Measurements from ENCODE around the gene TTLL10. TPM values are rescaled to one million over a fixed set of nuclear protein-coding genes. Genes with fewer than 3 reads are reported as not detected.
"Not testable (repeated sequence)": the region's sequence is repeated elsewhere in the genome, so short reads cannot be mapped to it uniquely, and the experiment has no call there.

Gene TTLL10
- total RNA-seq, 1 donor from 2014 or later: 0.78 TPM

- DNase-seq (ENCODE audit: low spot score): no peak
Observed at GRCh38 chr1:1171161-1171545, 2.5 kb upstream of the TTLL10 start.

DNA sequence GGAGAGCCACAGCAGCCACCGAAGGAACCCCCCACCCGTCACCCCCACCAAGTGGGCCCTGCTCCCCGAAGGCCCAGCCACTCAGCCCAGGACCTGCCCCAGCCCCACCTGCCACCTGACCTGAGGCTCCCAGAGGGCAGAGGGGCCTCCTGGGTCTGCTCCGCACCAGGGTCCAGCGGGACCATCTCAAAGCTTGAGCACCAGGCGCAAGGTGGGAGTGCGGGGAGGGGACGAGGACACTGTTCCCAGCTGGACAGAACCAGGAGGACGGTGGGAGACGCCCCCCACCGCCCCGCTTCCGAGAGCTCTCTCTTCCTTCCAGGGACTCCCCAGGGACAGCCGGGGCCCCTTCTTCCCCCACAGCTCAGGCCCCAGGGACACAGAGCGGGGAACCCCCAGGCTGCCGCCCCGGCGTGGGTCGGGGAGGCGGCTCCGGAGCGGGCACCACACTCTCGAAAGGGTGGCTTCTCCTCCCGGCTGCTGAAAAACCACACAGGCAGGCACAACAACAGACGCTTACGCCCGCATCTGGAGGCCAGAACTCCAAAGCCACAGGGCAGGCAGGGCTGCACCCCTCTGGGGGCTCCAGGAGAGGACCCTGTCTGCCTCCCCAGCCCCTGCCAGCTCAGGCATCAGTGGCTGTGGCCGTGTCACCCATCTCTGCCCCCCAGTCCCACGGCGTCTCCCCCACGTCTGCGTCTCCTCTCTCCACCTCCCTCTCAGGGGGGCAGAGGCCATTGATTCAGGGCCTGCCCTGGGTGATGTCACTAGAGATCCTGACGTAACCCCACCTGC is 1.9 kb upstream of the TTLL10 start:
- no peak for DNase-seq (ENCODE audit: low spot score)

DNA sequence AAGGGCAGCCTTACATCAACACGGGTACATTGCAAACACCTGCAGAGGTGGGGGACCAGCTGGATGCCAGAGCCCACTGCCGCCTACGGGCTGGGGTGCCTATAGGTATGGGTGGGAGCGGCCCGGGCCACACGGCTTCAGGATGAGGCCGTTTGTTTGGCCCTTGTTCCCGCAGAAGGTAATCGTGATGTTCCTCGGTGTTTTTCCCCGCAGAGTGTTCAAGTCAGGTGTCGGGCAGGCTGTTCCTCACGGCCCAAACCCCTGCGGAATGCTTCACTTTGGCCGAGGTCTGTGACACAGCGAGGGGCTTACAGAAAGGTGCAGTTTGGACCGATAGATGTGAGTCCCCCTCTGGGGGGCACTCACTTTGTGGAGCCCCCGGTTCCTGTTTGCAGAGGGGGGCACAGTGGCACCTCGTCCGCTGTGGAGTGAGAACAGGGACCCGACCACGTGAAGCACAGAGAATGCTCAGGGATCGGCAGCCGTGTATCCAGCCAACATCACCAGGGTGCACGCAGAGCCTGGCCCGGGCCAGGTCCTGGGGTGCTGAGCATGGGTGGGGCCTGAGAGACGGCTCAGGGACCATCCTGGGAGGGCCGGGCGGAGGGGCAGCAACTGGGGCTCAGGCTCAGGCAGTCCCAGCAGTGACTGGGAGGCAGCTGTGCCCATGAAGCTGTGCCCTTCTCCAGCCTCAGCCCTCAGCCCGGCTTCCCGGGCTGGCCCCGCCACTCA is 453 bp upstream of the TTLL10 start:
- no peak for DNase-seq (ENCODE audit: low spot score)

- no peak for DNase-seq (ENCODE audit: low spot score)
Observed at GRCh38 chr1:1175221-1176062, 1.8 kb downstream of the TTLL10 start.

DNA sequence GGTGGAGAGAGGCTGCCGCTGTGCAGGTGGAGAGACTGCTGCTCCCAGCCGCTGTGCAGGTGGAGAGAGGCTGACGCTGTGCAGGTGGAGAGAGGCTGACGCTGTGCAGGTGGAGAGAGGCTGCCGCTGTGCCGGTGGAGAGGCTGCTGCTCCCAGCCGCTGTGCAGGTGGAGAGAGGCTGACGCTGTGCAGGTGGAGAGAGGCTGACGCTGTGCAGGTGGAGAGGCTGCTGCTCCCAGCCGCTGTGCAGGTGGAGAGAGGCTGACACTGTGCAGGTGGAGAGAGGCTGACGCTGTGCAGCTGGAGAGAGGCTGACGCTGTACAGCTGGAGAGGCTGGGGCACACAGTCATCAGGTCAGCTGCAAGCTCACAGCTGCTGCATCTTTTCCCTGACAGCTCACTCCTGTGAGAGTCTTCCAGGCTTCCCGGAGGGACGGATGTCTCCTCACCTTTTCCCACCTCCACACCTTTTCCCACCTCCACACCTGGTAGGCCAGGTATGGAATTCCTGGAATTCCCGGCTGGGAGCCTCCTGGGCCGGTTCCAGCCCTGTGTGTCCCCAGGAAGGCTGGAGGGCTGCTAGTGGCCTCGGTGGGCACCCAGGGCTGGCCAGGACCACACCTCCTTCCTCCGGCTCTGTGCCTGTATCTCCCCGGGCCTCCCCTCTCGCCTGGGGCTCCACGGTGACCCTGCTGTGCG is 2.5 kb downstream of the TTLL10 start:
- not testable (repeated sequence) for DNase-seq (ENCODE audit: low spot score)

- DNase-seq (ENCODE audit: low spot score): no peak
Observed at GRCh38 chr1:1176931-1177330, 3.3 kb downstream of the TTLL10 start.

DNA sequence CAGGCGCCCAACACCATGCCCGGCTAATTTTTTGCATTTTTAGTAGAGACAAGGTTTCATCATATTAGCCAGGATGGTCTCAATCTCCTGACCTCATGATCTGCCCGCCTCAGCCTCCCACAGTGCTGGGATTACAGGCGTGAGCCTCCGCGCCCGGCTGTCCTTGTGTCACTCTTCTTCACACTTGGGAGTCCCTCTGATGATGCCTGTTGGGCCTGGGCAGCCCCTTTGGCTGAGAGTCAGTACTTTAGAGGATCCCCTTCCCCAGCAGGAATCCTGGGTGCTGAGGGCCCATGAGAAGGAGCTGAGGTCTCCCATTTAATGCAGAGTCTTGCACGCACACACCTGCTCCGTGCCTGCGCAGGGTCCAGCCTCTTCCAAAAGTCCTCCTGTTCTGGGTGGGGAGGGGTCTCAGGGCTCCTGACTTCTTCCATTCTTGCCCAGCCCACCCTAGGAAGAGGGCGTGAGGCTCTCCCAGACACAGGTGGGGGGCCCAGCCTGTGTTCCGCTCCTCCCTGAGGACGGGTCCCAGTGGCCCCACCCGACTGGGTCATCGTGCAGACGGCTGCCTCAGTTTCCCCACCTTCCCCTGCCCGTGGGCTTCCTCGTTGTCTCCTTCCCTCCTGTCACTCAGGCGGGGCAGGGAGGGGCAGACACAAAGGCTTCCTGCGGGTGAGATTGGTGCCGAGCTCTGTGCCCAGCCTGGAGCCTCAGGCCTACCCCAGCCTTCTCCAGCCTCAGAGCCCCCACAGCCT is 3.9 kb downstream of the TTLL10 start:
- DNase-seq (ENCODE audit: low spot score): no peak

DNA sequence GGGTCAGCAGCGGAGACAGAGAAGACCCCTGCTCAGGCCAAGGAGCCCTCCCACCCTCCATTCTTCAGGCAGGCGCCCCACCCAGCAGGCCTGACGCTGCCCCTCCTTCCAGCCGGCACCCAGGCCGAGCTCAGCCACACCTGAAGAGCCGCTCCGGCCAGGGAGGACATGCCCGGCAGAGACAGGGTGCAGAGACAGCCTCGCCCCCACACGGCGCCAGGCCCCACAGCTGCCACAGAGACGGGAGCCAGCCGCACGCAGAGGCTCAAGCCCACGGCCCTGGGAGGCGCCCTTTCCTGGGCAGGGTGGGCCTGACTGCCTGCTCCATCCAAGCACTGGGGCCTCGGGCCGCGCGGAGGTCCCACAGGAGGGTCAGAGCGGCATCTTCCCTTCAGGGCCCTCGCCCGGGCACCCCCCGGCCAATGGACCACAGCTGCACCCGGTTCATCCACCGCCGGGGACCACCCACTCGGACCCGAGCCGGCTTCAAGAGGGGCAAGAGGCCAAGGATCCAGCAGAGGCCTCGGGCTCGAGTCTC is 5.2 kb downstream of the TTLL10 start:
- DNase-seq (ENCODE audit: low spot score): no peak

DNA sequence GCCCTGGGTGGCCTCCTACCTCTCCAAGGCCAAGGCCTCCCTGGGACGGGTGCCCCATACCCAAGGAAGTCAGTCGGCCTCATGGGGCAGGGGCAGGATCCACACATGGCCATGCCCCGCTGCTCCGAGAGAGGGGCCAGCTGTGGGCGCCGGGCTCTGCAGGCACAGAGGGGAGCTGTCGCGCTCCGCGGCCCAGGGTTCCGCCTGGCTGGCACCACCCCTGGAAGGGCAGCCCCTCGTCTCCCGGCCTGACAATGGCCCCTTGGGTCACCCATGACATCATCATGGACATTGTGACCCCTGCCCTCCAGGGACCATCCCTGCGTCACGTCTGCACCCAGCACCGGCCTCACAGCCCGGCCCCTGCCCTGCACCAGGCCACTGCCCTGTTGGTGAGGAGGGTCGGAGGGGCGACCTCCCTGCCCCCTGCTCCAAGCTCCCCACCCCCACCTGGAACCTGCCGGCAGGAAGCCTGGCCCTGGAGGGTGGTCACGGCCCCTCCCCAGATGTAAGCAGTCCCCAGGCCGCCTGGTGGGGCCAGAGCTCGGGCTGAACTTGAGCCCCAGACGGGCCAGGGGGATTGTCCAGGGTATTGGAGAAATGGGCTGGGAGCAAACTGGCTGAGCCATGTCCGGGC is 5.8 kb downstream of the TTLL10 start:
- DNase-seq (ENCODE audit: low spot score): no peak

DNA sequence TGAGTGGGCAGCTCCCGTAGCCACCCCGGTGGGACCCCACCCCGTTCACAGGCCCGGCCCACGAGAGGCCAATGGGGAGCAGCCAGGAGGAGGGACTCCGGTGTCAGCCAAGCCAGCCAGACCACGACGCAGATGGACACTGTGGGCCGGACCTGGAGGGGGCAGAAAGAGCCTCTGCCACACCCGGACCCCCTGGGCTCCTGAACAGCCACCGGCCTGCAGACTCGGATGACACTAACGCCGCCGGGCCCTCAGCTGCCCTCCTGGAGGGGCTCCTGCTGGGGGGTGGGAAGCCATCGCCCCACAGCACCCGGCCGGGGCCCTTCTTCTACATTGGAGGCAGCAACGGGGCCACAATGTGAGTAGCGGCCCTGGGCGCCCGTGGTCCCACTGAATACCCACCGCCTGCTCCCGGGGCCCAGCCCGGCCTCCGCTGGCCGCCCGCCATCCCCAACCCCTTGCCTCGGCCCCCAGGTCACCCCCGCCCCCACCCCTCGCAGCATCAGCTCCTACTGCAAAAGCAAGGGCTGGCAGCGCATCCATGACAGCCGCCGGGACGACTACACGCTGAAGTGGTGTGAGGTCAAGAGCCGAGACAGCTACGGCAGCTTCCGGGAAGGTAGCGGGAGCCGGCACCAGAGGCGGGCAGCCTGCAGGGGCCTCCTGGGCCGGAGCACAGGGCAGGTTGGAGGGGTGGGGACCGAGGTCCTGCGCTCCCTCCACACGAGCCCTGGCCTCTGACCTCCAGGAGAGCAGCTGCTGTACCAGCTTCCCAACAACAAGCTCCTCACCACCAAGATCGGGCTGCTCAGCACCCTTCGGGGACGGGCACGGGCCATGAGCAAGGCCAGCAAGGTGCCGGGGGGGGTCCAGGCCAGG is 6.5 kb downstream of the TTLL10 start:
- DNase-seq (ENCODE audit: low spot score): no peak

DNA sequence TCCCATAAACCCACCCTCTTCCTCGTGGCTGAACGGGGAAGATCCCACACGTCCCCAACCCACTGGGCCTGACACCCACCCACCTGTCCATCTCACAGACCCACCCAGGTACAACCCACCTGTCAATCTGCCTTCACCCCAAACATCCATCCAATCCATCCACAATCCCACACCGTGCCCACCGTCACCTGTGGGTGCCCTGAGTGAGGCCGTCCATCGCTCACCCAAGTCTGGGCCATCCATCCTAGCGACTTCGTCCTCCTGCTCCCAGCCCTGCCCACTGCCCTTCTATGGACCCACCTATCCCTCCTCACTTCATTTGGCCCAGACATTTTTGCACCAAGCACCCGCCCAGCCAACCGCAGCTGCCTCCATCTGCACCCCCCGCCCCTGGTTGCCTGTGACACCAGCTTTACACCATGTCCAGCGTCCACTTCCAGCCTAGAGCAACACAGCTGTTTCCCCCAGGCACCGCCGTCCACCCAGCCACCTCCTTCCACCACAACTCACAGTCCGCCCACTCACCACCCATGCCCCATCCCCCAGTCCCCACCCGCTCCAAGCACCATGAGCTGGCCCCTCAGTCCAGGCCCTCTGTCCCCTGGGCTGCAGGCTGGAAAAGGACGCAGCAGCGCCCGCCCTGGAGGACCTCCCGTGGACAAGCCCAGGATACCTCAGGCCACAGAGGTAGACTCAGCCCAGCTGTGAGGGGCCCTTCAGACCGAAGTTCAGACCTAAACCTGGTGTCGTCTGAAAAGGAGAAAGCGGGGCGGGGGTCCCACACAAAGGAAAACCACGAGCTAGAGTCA is 7.7 kb downstream of the TTLL10 start:
- no peak for DNase-seq (ENCODE audit: low spot score)

DNA sequence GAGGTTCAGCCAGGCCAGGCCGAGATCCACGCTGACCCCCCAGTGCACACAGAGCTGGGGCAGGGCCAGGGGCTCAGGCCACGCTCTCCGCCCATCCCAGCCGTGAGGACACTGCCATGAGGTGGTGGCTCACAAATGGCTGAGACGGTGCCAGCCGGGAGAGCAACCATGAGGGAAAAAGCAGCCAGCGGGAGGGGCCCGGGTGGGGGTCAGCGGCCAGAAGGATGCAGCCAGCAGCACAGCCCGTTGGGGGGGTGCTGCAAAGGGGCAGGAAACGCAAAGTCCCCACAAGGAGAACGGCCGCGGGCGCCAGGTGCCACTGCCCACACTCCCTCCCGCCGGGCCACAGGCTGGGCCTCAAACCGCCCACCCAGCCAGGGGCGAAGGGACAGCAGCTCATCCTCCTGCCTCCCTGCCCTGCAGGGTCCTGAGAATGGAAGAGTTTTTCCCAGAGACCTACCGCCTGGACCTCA is 8.3 kb downstream of the TTLL10 start:
- no peak for DNase-seq (ENCODE audit: low spot score)

DNA sequence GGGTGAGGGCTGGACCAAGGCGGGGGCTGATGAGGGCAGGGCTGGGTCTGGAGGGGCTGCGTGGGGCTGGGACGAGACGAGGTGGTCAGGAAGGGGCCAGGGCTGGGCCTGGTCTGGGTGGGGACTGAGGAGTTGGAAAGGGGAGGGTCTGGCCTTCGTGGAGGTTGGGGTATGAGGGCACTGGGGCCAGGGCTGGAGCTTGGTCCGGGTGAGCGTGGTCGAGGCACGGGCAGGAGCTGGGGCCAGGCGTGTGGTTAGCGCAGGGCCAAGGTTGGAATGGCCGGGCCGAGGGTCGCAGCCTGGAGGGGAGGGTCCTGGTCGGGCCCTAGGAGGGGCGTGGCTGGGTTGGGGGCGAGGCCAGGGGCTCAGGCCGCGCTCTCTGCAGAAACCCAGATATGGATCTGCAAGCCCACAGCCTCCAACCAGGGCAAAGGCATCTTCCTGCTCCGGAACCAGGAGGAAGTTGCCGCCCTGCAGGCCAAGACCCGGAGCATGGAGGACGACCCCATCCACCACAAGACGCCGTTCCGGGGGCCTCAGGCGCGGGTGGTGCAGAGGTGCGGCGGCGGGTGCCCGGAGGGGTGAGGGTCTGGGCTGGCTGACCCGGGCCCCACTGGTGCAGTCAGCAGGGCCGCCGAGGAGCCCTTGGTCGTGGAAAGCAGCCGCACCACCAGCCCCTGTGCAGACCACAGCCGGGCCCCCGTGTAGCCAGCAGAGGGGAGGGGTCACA is 9.0 kb downstream of the TTLL10 start:
- DNase-seq (ENCODE audit: low spot score): no peak

DNA sequence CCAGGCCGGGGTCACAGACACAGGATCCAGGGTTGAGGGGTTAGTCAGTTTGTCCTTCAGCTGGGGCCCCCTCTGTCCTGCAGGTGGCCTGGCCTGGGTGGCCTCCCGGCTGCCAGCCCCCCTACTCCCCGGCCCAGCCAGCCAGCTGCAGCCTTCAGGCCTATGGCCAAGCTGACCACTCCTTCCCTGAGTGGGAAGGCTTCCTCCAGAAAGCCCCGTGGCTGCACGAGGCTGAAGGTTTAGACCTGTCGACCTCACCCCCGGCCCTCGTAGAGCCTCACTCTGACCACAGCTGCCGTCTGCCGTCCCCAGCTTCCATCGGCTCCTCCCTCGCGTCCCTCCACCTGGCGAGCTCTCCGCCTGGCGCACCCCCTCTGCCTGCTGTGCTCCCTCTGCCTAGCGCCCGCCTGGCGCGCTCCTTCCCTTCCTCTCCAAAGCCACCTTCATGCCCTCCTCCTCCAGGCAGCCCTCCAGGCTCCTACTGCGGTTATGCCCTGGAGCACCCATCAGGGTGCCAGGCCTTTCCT is 9.6 kb downstream of the TTLL10 start:
- no peak for DNase-seq (ENCODE audit: low spot score)

- DNase-seq (ENCODE audit: low spot score): no peak
Observed at GRCh38 chr1:1183833-1184775, 10.4 kb downstream of the TTLL10 start.

- no peak for DNase-seq (ENCODE audit: low spot score)
Observed at GRCh38 chr1:1185101-1185765, 11.6 kb downstream of the TTLL10 start.
